GM18511 (cell line): ENCODE measurements around the gene ECSIT.
A peak's percentile ranks its signal among the peaks of the same experiment; 100 is the strongest.

Experiments
- ATAC-seq: cut with Tn5 transposase; IDR thresholded peaks from one replicate; pipeline ENCODE4 v1.9.1; 2021; ENCODE audit warnings: mild to moderate bottlenecking, moderate library complexity; ENCODE audit not compliant: unreplicated experiment

Gene ECSIT

DNA sequence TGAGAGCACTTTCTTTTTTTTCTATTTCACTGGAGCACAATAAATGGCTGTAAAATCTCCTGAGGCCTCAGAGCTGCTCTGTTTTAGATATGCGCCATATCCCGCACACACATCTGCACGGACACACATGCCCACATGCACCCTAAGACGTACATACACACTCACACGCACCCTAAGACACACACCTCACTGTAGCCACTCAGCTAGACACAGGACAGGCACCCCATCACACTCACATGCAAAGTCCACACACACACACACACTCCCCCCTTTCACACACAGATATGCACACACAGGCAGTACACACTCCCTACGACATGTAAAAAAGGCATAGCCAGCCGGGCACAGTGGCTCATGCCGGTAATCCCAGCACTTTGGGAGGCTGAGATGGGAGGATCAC is 21.3 kb upstream of the ECSIT start:
- no peak for ATAC-seq

- no peak for ATAC-seq
Observed at GRCh38 chr19:11549386-11549953, 20.5 kb upstream of the ECSIT start.

- ATAC-seq = no peak
Observed at GRCh38 chr19:11547929-11548700, 19.2 kb upstream of the ECSIT start.

- ATAC-seq = no peak
Observed at GRCh38 chr19:11541238-11541637, 12.3 kb upstream of the ECSIT start.

DNA sequence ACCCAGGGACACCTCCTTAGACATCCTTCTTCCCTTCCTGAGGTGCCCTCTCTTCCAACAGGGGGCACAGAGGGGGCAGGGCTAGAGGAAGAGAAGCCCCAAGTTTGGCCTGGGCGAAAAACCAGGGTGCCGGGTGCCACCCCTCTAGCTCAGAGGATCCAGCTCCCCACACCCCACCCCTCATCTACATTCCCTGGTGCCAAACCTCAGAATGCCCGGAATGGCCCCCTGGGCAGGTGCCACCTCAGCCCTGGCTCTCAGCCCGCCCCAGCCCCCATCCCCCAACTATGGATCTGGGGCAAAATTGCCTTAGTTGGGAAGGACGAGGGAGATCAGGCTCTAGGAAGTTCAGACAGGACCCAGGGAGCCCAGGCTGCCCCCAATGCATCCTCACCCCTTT is 11.7 kb upstream of the ECSIT start:
- ATAC-seq = no peak

- no peak for ATAC-seq
Observed at GRCh38 chr19:11539495-11540365, 10.8 kb upstream of the ECSIT start.

DNA sequence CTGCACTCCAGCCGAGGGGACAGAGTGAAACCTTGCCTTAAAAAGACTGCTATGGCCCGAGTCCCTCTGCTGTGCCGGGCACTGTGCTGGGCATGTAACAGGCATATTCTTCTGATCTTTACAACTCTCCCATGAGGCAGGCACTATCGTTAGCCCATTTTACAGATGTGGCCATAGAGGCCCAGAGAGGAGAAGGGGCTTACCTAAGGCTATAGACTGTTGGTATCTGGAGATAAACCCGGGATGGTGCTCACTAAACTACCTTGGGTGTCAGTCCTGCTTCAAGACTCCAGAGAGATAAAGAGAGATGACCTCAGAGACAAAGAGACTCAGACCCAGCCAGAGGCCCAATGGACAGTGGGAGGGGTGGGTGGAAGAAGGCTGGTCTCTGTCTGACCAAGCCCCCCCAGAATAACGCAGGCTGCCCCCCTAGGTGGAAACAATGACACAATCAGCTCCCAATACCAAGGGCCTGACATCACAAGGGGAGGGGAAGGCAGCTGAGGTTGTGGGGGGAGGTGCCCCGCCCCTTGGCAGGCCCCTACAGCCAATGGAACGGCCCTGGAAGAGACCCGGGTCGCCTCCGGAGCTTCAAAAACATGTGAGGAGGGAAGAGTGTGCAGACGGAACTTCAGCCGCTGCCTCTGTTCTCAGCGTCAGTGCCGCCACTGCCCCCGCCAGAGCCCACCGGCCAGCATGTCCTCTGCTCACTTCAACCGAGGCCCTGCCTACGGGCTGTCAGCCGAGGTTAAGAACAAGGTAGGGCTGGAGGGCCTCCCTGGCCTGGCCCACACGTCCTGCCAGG is 9.5 kb upstream of the ECSIT start, which contains the start of gene CNN1:
Gene CNN1 (plus strand): TSS at position 620 of the 805 bp plus-strand sequence. CDS start 77 bp downstream, at position 697.
- ATAC-seq = no peak

DNA sequence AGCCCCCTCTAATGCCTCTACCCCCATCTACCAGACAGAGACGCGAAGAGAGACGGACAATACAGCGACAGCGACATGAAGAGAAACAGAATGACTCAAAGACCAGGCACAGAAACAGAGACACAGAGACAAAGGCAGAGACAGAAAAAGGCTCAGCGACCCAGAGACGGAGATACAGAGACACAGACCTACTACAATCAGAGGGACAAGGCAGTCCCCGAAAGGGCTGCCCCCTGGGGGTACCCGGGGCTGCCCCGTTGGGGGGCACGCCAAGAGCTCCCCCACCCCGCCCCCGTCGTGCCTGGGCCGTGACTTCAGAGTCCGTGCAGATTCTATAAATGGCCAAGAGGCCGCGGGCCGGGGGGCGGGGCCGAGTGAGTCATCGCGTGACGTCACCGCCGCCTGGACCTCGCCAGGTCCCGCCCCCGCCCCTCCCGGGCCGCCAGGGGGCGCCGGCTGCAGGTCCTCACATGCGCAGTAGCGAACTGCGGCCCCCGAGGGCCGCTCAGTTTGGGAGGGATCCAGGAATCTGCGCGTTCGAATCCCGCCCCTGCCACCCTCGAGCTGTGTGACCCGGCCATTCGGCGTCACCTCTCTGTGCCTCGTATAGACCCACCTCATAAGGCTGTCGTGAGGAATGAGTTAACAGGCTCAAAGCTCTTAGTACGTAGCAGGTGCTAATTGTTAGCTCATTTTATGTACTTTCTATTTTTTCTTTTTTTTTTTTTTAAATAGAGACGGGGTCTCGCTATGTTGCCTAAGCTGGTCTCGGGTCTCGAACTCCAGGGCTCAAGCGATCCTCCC is 7.1 kb upstream of the ECSIT start:
- ATAC-seq = no peak

GRCh38 chr19:11534948-11535347 is 6.0 kb upstream of the ECSIT start:
- no peak for ATAC-seq

DNA sequence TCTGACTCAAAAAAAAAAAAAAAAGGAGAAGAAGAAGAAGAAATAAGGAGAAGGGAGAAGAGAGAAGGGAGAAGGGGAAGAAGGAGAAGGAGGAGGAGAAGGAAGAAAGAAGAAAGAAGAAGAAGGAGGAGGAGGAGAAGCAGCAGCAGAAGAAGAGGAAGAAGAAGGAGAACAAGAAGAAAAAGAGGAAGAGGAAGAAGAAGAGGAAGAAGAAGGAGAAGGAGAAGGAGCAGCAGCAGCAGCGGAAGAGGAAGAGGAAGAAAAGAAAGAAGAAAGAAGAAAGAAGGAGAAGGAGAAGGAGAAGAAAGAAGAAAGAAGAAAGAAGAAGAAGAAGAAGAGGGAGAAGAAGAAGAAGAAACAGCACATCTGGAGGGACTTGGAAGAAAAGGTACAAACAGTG is 5.6 kb upstream of the ECSIT start:
- ATAC-seq = no peak

DNA sequence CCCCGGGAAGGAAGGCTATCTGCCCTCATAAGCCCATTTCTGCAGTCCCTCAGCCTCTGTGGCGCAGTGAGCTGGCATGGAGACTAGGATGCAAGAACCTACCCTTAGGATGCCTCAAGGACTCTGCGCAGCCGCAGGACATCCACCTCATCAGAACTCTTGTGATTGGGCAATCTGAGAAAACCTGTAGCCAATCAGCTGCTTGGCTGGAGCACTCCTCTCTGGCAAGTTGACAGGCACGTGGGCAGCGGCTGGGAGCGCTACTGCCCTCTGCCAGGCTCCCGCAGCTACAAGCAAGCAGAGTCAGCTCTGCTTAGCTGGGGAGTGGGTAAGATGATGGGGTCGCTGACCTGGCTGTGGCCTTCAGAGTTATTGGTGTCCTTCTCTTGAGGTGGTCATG is 1.5 kb upstream of the ECSIT start:
- ATAC-seq = no peak

DNA sequence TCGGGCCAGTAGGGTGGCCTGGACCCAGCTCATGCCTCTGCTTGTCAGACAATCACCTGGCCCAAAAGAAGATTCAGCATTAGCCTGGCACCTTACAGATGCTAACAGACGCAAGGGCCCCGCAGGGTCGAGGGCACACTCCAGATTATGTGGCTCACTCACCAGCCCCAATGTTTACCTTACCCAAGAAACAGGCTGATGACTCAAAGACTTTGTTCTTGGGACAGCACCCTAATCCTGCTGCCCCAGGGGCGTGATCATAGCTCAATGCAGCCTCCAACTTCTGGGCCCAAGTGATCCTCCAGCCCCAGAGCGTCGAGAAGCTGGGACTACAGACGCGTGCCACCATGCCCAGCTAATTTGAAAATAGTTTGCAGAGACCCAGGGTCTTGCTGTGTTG is 9.8 kb downstream of the ECSIT start:
- ATAC-seq = no peak

DNA sequence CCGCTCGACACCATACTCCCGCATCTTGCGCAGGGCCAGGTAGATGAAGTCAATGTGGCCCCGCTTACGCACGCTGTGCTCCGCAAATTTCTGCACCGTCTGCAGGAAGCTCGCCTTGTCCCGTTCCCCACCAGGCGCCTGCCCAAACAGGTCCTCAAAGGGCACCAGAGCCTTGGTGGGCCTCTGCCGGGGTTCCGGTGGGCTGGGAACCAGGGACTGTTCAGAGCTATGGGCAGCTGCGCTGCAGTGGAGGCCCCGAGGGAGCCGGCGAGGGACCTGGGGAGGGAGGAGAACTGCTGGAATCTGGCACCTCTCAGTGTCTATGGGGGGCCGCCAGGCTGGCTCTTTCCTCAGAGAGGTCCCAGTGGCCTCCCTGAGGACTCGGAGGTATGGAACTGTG is 15.0 kb downstream of the ECSIT start:
- ATAC-seq = no peak

GRCh38 chr19:11510444-11510843 is 18.5 kb downstream of the ECSIT start:
- no peak for ATAC-seq

GRCh38 chr19:11507370-11508078 is 21.4 kb downstream of the ECSIT start:
- ATAC-seq = no peak

GRCh38 chr19:11506967-11507366 is 22.0 kb downstream of the ECSIT start:
- ATAC-seq = no peak

DNA sequence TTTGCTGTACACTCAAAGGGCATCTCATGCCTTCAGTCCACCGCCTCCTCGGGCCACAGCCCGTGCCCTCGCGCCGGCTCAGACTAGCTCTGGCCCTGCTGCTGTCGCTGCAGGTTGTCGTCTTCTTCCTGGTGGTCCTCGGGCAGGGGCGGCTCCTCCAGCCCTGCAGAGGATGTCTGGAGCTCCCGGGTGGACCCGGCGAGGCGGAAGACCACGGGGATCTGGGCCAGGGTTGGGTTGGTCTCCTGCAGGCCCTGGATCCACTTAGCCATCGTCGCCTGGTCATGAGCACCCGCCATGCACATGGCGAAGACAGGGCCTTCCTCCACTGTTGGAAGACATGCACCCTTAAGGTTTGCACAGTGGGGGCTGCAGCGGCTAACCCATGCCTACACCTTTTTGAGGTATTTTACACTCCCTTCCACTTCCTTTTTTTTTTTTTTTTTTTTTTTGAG is 22.8 kb downstream of the ECSIT start:
- ATAC-seq = no peak

DNA sequence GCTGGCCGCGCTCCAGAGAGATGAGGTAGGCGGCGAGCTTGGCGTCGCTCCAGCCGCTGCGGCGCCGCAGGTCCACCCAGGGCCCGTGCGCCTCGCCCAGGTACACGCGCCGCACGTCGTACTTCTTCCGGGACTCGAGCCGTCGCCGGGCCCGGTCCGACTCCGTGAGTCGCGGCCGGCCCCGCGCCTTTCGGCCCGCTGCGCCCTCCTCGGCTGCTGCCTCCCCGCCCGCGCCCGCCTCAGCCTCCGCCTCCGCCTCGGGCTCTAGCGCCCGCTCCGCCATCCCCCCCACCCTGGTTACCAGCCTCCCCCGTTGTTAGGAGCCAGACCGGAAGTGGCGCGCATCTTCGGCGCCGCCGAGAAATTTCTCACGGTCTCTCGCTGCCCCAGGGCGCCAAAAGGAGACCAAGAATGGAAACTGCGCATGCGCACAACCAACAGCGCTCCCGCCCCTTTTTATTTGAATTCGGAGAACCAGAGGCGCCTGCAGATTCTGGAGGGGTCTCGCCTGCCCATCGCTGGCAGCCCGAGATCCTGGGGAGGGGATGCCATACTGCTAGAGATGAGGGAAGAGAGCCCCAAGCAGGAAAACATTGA is 23.3 kb downstream of the ECSIT start, which contains the start of gene ZNF653:
Gene ZNF653 (minus strand): TSS at position 336 of the 597 bp plus-strand sequence. CDS start 53 bp downstream, at position 283.
- peak; percentile 66 for ATAC-seq

DNA sequence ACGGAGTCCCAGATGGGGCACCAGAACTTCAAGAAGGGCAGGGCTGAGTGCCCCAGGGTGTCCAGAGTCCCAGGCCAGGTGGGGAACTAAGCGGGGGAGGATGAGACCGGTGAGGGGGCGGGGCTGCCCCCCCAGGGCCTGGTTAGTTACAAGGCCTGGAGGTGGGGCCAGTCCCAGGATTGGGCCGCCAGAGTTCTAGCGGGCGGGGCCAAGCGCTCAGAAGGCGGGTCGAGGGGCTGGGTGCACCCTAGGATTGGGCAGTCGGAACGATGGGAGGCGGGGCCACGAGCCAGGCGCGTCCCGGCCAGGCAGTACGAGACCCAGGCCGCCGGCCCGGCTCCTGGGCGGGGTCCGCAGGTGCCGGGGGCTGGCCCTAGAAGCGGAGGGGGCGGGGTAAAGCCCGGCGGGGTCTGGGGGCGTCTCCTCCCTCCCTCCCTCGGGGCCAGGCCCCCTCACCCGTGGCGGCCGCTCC is 23.9 kb downstream of the ECSIT start:
- peak; percentile 91 for ATAC-seq
